Thyroid gland (tissue), 4 donors: ENCODE results near the gene FARS2.

ENCODE experiments used
- CTCF ChIP-seq, 6 experiments: fragments of 200-600 bp in 3 of 6; fragments of 450-650 bp in 3 of 6; sonication (generic) in 3 of 6; IDR thresholded peaks; one replicate each; pipeline ENCODE4 v1.5.1; 2016 to 2019; ENCODE audit warnings: antibody characterized with exemption in 6 of 6, mild to moderate bottlenecking in 2 of 6, inconsistent platforms in 1 of 6, moderate library complexity in 1 of 6
- POLR2A ChIP-seq, 2 donors: fragments of 450-650 bp; IDR thresholded peaks; one replicate each; pipeline ENCODE4 v1.6.1; 2017; ENCODE audit warnings: antibody characterized with exemption in 2 of 2, mild to moderate bottlenecking in 2 of 2, moderate library complexity in 1 of 2

- TF ChIP-seq CTCF (IDR thresholded peaks at IDR 0.05) (no peak), POLR2A (IDR thresholded peaks at IDR 0.05) (no peak)
Measured at GRCh38 chr6:5243069-5243468, 18.2 kb upstream of the FARS2 start.
